SU-DHL-6 (cell line): ENCODE results near the gene FHAD1.

Source experiments
- H2AFZ ChIP-seq: fragments of 200-600 bp; sonication (generic); 2 replicates; pipeline ENCODE4 v1.6.1; 2014; ENCODE audit warnings: low read depth, mild to moderate bottlenecking, moderate library complexity, mixed read lengths, antibody characterized with exemption, low read length; ENCODE audit not compliant: severe bottlenecking
- H3F3A ChIP-seq: fragments of 200-600 bp; shearing (Covaris generic); 2 replicates; pipeline ENCODE4 v1.6.0; 2016; ENCODE audit warnings: antibody characterized with exemption, mild to moderate bottlenecking; ENCODE audit not compliant: insufficient read depth
- H3K27ac ChIP-seq: fragments of 200-600 bp; sonication (generic); 2 replicates; pipeline ENCODE4 v1.5.1; 2016; ENCODE audit warnings: low read depth, mild to moderate bottlenecking, low read length, moderate library complexity, mixed read lengths
- H3K27me3 ChIP-seq: fragments of 200-600 bp; sonication (generic), shearing (Covaris generic); 2 replicates; pipeline ENCODE4 v1.6.0; 2014; ENCODE audit warnings: mild to moderate bottlenecking, low read length
- H3K36me3 ChIP-seq: fragments of 200-600 bp; sonication (generic); 2 replicates; pipeline ENCODE4 v1.6.1; 2014; ENCODE audit warnings: mild to moderate bottlenecking, low read length, mixed read lengths
- H3K4me2 ChIP-seq: fragments of 300-600, 200-600 bp; shearing (Covaris generic), sonication (generic); 2 replicates; pipeline ENCODE4 v1.6.0; 2014; ENCODE audit warnings: low read length, low read depth, mild to moderate bottlenecking; ENCODE audit not compliant: poor library complexity, severe bottlenecking
- H3K4me3 ChIP-seq: fragments of 200-600 bp; sonication (generic); 2 replicates; pipeline ENCODE4 v1.5.1; 2014; ENCODE audit warnings: antibody characterized with exemption, low read length, mild to moderate bottlenecking, mixed read lengths; ENCODE audit not compliant: insufficient read depth, poor library complexity, severe bottlenecking
- H3K79me2 ChIP-seq: fragments of 200-600 bp; sonication (generic); 2 replicates; pipeline ENCODE4 v1.6.1; 2014; ENCODE audit warnings: mild to moderate bottlenecking, low read length, moderate library complexity; ENCODE audit not compliant: insufficient read depth
- H3K9ac ChIP-seq: fragments of 200-600 bp; sonication (generic); 2 replicates; pipeline ENCODE4 v1.7.0; 2014; ENCODE audit warnings: mild to moderate bottlenecking, low read length
- H3K9me2 ChIP-seq: fragments of 200-600 bp; sonication (generic); replicated peaks from 2 replicates; pipeline ENCODE4 v1.6.1; 2014; ENCODE audit warnings: low read length; ENCODE audit not compliant: insufficient read depth
- H3K9me3 ChIP-seq: fragments of 200-600 bp; sonication (generic); 2 replicates; pipeline ENCODE4 v1.6.1; 2014; ENCODE audit warnings: low read length, mixed read lengths; ENCODE audit not compliant: insufficient read depth
- H4K20me1 ChIP-seq: fragments of 200-600 bp; sonication (generic); 2 replicates; pipeline ENCODE4 v1.6.1; 2014; ENCODE audit warnings: low read depth, mild to moderate bottlenecking, antibody characterized with exemption, low read length, moderate library complexity, mixed read lengths
- CTCF ChIP-seq: fragments of 200-600 bp; sonication (generic); IDR thresholded peaks from one replicate; pipeline ENCODE4 v1.5.1; 2017; ENCODE audit warnings: antibody characterized with exemption, mild to moderate bottlenecking, low read length, moderate library complexity; ENCODE audit not compliant: insufficient read depth, poor library complexity, severe bottlenecking
- EZH2phosphoT487 ChIP-seq: fragments of 200-600 bp; sonication (generic), shearing (Covaris generic); conservative IDR thresholded peaks from 2 replicates; pipeline ENCODE4 v1.6.1; 2018; ENCODE audit warnings: mild to moderate bottlenecking, antibody characterized with exemption, low read length, moderate library complexity, mixed read lengths

FHAD1 gene

GRCh38 chr1:15246960-15247614 lies at the start of gene FHAD1:
Gene FHAD1, plus strand, starts transcription at chr1:15247223. Its CDS starts 4,562 bp downstream, at chr1:15251785.
- H3F3A ChIP-seq: no peaks in the 10 kb centered on the region
- H3K4me3 ChIP-seq: no peak within 1 kb of the TSS
- no peaks in the 10 kb centered on the region for H3K36me3 ChIP-seq
- H3K4me2 ChIP-seq: no peak within 1 kb of the TSS
- H2AFZ ChIP-seq: no peak within 1 kb of the TSS
- TF ChIP-seq EZH2phosphoT487: no peak
- TF ChIP-seq CTCF: no peak
- no peak within 1 kb of the TSS for H3K9ac ChIP-seq
- H3K9me3 ChIP-seq: no peaks in the 10 kb centered on the region
- no peak within 1 kb of the TSS for H3K27ac ChIP-seq
- H3K79me2 ChIP-seq: no peaks in the 10 kb centered on the region
- no peaks in the 10 kb centered on the region for H4K20me1 ChIP-seq
- H3K9me2 ChIP-seq: no peaks in the 10 kb centered on the region
- no peaks in the 10 kb centered on the region for H3K27me3 ChIP-seq

DNA sequence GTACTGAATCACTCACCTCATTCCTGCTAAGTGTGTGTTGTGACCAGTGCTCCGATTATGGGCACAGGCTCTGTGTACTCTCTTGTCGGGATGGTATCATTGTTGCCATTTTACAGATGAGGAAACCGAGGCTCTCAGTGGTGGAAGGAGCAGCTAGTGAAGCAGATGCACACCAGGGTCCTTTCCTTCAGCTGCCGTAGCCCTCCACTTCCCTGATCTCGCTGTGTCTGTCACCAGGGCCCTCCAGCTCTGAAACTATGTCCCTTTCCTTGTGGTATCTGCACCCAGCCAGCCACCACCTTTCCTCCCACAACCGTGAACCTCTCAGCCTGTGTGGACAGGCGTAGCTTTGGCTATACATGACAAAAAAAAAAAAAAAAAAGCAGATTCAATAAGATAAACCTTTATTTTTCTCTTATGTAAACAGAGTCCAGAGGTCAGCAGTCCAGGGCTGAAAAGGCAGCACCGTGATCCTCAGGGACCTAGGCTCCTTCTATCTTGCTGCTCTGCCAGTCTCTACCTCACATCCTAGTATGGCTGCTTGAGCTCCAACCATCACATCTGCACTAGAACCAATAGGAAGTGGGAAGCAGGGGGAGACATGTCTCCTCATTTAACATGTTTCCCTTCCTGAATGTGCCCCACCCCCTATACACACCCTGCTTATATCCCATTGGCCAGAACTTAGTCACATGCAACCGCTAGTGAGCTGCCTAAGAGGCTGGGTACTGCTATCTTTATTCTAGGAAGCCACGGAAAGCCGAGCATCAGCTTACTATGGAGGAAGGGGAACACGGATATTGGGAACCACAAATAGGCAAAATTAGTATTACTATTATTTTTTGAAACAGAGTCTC lies 49.2 kb upstream of the FHAD1 start:
- Histone ChIP-seq H3K9me3 (no peaks in the 10 kb centered on the region), H3K4me3 (no peak overlapping the region), H3K9ac (no peak overlapping the region), H4K20me1 (no peaks in the 10 kb centered on the region), H3K27ac (no peak overlapping the region), H3K79me2 (no peaks in the 10 kb centered on the region), H3K27me3 (no peaks in the 10 kb centered on the region), H3K36me3 (no peaks in the 10 kb centered on the region), H3F3A (no peaks in the 10 kb centered on the region), H3K9me2 (no peaks in the 10 kb centered on the region), H2AFZ (no peak overlapping the region), H3K4me2 (no peak overlapping the region)
- TF ChIP-seq CTCF (no peak), EZH2phosphoT487 (no peak)

GRCh38 chr1:15198684-15199083 lies 48.3 kb upstream of the FHAD1 start:
- H3K9me3 ChIP-seq: no peaks in the 10 kb centered on the region
- H3K4me2 ChIP-seq: no peak overlapping the region
- no peak for TF ChIP-seq EZH2phosphoT487
- no peak for TF ChIP-seq CTCF
- no peaks in the 10 kb centered on the region for H3F3A ChIP-seq
- H3K36me3 ChIP-seq: no peaks in the 10 kb centered on the region
- no peaks in the 10 kb centered on the region for H3K79me2 ChIP-seq
- H3K9ac ChIP-seq: no peak overlapping the region
- H3K27me3 ChIP-seq: no peaks in the 10 kb centered on the region
- H3K4me3 ChIP-seq: no peak overlapping the region
- no peak overlapping the region for H2AFZ ChIP-seq
- H3K9me2 ChIP-seq: no peaks in the 10 kb centered on the region
- no peak overlapping the region for H3K27ac ChIP-seq
- no peaks in the 10 kb centered on the region for H4K20me1 ChIP-seq
